ACC112 (cell line): ENCODE measurements around the gene PSMB11.
A peak's percentile ranks its signal among the peaks of the same experiment; 100 is the strongest.

Experiments
- H2AFZ ChIP-seq: fragments of 200-600 bp; sonication (generic); one replicate; pipeline ENCODE4 v1.6.0; 2017; ENCODE audit warnings: antibody characterized with exemption, low read length; ENCODE audit not compliant: unreplicated experiment
- H3K27ac ChIP-seq: fragments of 200-600 bp; sonication (generic); 2 replicates; pipeline ENCODE4 v1.5.1; 2014; ENCODE audit warnings: low read depth, mild to moderate bottlenecking, antibody characterized with exemption, low read length, moderate library complexity
- H3K27me3 ChIP-seq: fragments of 200-600 bp; sonication (generic); 2 replicates; pipeline ENCODE4 v1.6.1; 2014; ENCODE audit warnings: mild to moderate bottlenecking, antibody characterized with exemption, low read length, moderate library complexity, mixed read lengths; ENCODE audit not compliant: insufficient read depth
- H3K36me3 ChIP-seq: fragments of 200-600 bp; sonication (generic); 2 replicates; pipeline ENCODE4 v1.6.1; 2016; ENCODE audit warnings: mild to moderate bottlenecking, antibody characterized with exemption, low read length, moderate library complexity, mixed read lengths; ENCODE audit not compliant: insufficient read depth
- H3K4me1 ChIP-seq: fragments of 200-600 bp; sonication (generic); one replicate; pipeline ENCODE4 v1.6.1; 2016; ENCODE audit warnings: low read length, mixed read lengths; ENCODE audit not compliant: insufficient read depth, unreplicated experiment, control insufficient read depth
- H3K4me3 ChIP-seq: fragments of 200-600 bp; sonication (generic); 2 replicates; pipeline ENCODE4 v1.5.1; 2014; ENCODE audit warnings: mild to moderate bottlenecking, low read depth, low read length
- H3K79me2 ChIP-seq: fragments of 200-600 bp; sonication (generic); one replicate; pipeline ENCODE4 v1.6.0; 2016; ENCODE audit warnings: low read length; ENCODE audit not compliant: control insufficient read depth, unreplicated experiment, insufficient read depth

Gene PSMB11

DNA sequence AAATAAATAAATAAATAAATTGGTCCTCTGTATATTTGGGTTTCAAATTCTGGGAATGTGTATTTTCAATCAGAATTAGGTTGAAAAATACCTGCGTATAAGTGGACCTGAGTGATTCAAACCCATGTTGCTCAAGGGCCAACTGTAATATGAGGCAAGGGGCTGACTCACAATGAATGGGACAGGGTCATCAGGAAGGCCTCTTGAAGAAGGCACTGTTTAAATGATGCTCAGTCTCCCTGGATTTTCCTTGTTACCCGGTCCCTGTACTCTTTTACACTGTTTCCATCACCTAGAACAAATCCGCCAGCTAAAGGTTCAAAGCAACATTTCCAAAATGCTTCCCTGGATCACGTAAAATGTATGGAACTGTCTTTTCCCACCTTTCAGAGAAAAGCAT is 11.1 kb upstream of the PSMB11 start:
- H3K4me1 ChIP-seq: peaks cover 32% of the 10 kb centered on the region
- H3K4me3 ChIP-seq: no peak overlapping the region
- H3K36me3 ChIP-seq: peaks cover 31% of the 10 kb centered on the region
- no peak overlapping the region for H3K27ac ChIP-seq
- no peak overlapping the region for H2AFZ ChIP-seq
- H3K79me2 ChIP-seq: peaks cover 43% of the 10 kb centered on the region
- H3K27me3 ChIP-seq: no peaks in the 10 kb centered on the region

- Histone ChIP-seq H3K4me3 (peak overlapping the region; percentile 94), H3K4me1 (peaks cover 32% of the 10 kb centered on the region), H3K36me3 (peaks cover 29% of the 10 kb centered on the region), H3K27me3 (no peaks in the 10 kb centered on the region), H3K27ac (no peak overlapping the region), H2AFZ (no peak overlapping the region), H3K79me2 (peaks cover 43% of the 10 kb centered on the region)
These were observed 8.7 kb upstream of the PSMB11 start for GRCh38 chr14:23033251-23033727.

DNA sequence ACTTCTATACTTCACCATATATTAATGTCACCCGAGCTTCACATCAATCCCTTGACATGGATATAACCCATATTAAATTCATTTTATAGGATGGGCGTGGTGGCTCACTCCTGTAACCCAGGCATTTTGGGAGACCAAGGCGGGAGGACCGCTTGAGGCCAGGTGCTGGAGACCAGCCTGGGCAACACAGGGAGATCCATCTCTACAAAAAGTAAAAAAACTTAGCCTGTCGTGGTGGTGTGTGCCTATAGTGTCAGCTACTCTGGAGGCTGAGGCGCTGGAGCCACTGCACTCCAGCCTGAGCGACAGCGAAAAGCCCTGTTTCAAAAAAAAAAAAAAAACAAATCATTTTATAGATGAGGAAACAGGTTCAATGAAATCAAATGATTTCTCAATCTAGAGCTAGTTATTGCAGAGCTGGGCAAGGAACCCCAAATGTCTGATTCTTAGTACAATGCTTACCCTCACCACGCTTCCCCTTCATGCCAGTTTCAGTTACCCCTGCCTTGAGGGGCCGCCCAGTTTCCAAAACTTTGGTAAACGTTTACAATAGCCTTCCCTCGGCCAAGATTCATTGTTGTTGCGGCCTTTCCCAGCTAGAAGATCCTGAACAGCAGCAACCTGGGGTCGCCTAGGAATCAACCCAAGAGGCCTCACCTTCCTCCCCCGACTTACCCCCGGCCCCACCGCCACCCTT is 8.1 kb upstream of the PSMB11 start:
- Histone ChIP-seq H3K4me1 (peaks cover 29% of the 10 kb centered on the region), H3K27me3 (no peaks in the 10 kb centered on the region), H2AFZ (peak overlapping the region; percentile 77), H3K4me3 (peak overlapping the region; percentile 94), H3K27ac (peak overlapping the region; percentile 91), H3K36me3 (peaks cover 23% of the 10 kb centered on the region), H3K79me2 (peaks cover 39% of the 10 kb centered on the region)

DNA sequence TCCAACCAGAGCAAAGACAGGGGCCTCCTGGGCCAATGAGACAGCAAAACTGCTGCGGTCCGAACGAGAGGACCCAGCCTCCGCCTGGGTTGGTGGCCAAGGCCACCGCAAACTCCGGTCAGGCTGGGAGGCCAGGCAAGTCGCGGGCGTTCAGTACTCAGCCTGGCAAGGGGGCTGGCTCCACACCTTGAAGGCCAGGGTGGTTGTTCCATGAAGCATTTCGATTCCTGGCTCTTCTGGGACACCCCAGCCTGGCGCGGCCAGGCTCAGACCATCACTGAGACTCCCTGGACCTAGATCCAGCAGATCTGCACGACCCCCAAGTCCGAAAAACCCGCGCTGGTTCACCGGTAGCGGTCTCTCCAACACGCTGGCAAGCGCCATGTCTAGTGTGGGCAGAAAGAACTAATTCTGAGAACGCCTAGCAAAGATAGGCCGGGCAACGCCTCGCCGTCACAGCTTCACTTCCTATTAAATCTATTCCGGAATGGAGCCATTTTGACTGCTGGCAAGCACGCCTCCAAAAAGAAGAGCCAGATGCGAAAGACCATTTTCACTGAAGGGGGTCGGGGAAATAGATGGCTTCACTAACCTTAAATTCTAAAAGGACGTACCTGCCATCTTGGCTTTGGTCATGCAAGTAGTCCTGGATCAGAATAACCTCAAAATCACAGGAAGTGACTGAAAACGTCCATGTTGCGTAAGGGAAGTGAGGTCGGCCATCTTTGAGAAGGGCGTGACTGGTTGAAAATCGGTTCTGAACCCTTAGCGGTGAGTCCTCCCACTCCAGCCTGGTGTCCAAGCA is 7.3 kb upstream of the PSMB11 start, which contains the start of gene PSMB5:
PSMB5 (minus strand) TSS at position 403 of the 805 bp plus-strand sequence; CDS start at position 384, 19 bp downstream.
- Histone ChIP-seq H3K79me2 (peaks cover 33% of the 10 kb centered on the region), H3K27ac (peak within 1 kb of the TSS; percentile 91), H3K4me3 (peak within 1 kb of the TSS; percentile 94), H3K4me1 (peaks cover 24% of the 10 kb centered on the region), H3K36me3 (peaks cover 17% of the 10 kb centered on the region), H2AFZ (peak within 1 kb of the TSS; percentile 86), H3K27me3 (no peaks in the 10 kb centered on the region)

DNA sequence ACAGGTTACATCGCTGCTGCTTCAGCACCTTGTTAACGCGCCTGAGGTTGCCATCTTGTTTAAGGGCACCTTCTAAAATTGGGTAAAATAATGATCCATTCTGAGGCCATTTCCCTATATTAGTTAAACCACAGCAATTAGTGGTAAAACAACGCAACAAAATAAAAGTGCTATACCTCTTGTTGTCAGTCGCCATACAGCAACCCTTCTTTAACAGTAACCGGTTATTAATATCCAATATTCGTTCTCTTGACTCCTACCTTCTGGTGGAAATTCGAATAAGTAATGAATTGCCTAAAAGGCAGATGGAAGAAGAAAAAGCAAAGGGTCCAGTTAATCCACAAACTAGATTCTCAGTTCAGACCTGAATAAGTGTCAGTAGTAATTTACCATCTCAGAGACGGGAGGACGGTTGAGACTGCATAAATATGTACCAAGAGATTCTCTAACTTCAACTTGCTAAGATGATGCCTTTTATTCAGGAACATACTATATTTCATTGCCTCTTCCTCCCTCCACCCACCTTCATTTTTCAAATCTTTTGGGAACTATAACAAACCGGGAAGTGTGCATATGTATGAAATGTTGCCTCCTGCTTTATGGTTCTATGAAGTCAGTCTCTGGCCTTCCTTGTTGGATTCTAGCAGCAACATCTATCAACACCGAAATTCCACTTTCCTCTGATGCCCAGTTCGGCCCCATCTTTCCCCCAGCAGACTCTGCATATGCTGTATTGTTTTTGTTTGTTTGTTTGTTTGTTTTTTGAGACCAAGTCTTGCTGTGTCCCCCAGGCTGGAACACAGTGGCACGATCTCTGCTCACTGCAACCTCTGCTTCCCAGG is 6.5 kb upstream of the PSMB11 start:
- peaks cover 33% of the 10 kb centered on the region for H3K79me2 ChIP-seq
- H3K4me3 ChIP-seq: peak overlapping the region; percentile 94
- peaks cover 15% of the 10 kb centered on the region for H3K36me3 ChIP-seq
- H3K27me3 ChIP-seq: no peaks in the 10 kb centered on the region
- H3K4me1 ChIP-seq: peaks cover 24% of the 10 kb centered on the region
- H2AFZ ChIP-seq: peak overlapping the region; percentile 86
- peak overlapping the region; percentile 91 for H3K27ac ChIP-seq

- Histone ChIP-seq H3K27ac (no peak overlapping the region), H3K79me2 (no peaks in the 10 kb centered on the region), H2AFZ (no peak overlapping the region), H3K36me3 (no peaks in the 10 kb centered on the region), H3K27me3 (no peaks in the 10 kb centered on the region), H3K4me1 (peaks cover 7% of the 10 kb centered on the region), H3K4me3 (no peak overlapping the region)
These were observed 1.9 kb upstream of the PSMB11 start for GRCh38 chr14:23040100-23040499.

GRCh38 chr14:23041729-23042128 is 283 bp upstream of the PSMB11 start:
- Histone ChIP-seq H3K27ac (no peak overlapping the region), H3K27me3 (no peaks in the 10 kb centered on the region), H2AFZ (no peak overlapping the region), H3K36me3 (no peaks in the 10 kb centered on the region), H3K79me2 (no peaks in the 10 kb centered on the region), H3K4me3 (no peak overlapping the region), H3K4me1 (peaks cover 8% of the 10 kb centered on the region)

DNA sequence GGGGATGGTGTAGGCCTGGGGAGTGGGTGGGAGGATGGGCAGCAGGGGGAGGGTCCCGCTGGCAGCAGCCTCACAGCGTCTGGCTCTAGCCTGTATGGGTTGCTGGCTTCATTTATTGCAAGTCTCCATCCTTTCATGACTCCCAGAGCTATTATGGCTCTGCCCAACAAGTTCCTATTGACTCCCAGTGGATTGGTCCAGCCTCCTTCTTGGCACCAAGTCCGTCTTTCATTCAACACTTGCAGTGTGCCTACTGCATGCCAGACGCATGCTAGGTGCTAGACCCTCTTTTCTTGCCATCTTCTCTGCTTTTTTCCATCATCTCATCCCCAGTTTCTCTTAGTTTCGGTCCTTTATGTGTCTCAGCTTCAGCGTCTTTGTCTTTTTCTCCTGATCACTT is 1.1 kb downstream of the PSMB11 start:
- Histone ChIP-seq H3K27ac (no peak overlapping the region), H3K4me1 (peaks cover 14% of the 10 kb centered on the region), H3K4me3 (no peak overlapping the region), H3K79me2 (no peaks in the 10 kb centered on the region), H3K36me3 (no peaks in the 10 kb centered on the region), H3K27me3 (no peaks in the 10 kb centered on the region), H2AFZ (no peak overlapping the region)

DNA sequence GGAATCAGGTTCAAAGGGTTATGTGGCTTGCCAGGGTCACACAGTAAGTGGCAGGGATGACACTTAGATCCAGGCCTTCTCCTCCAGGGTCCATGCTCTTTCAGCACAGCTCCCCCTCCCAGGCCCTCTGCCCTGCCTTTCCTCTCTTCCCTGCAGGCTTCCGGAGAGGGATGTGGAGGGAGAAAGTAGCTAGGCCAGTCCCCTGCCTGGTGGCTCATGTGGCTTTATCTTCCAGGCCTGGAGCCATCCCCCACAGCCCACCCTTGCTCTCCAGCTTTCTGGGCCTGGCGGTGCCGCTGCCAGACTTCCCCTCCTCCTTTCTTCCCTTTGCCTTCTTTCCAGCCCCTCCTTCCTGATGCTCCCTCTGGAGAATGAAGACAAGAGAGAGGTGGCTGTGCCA is 1.7 kb downstream of the PSMB11 start:
- Histone ChIP-seq H3K4me1 (peaks cover 14% of the 10 kb centered on the region), H3K36me3 (no peaks in the 10 kb centered on the region), H2AFZ (no peak overlapping the region), H3K27me3 (no peaks in the 10 kb centered on the region), H3K27ac (no peak overlapping the region), H3K4me3 (no peak overlapping the region), H3K79me2 (no peaks in the 10 kb centered on the region)

DNA sequence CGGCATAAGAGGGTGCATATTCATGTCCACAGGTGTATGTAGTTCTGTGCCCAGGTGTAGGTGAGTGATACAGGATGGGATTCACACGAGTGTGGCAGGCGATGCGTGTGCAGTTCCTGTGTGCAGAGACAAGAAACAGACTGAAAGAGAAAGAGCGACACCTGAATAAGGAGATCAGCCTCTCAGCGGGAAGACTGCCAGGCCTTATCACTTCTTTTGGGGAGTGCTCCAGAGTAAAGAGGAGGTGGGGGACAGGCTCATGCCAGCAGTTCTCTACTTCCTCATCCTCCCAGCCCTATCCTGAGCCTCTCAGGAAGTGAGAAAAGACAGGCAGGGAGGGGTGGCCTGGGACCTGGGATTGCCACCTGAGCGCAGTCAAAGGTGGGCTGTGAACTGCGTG is 2.8 kb downstream of the PSMB11 start:
- Histone ChIP-seq H3K27me3 (no peaks in the 10 kb centered on the region), H3K36me3 (no peaks in the 10 kb centered on the region), H3K4me3 (no peak overlapping the region), H3K79me2 (no peaks in the 10 kb centered on the region), H3K4me1 (peaks cover 14% of the 10 kb centered on the region), H3K27ac (no peak overlapping the region), H2AFZ (no peak overlapping the region)
